ENCODE data around the gene AKT3.

DNA sequence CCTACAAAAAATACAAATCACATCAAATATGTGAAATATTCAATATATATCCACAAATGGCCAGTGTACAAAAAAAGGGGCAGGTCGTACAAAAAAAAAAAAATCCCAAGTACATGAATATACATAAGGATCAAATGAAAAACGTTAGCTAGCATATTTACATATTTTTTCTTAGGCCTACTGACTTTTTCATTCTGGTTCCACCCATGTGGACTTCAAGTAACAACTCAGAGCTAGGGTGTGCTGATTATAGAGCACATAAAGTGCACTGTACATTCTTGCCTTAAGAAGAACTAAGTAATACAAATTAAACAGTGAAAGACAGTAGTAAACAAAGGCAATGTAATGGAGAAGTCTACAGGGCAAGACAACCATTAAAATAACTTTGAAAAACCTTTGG, 297.0 kb downstream of the AKT3 start:
- TF ChIP-seq, protein P1, sequence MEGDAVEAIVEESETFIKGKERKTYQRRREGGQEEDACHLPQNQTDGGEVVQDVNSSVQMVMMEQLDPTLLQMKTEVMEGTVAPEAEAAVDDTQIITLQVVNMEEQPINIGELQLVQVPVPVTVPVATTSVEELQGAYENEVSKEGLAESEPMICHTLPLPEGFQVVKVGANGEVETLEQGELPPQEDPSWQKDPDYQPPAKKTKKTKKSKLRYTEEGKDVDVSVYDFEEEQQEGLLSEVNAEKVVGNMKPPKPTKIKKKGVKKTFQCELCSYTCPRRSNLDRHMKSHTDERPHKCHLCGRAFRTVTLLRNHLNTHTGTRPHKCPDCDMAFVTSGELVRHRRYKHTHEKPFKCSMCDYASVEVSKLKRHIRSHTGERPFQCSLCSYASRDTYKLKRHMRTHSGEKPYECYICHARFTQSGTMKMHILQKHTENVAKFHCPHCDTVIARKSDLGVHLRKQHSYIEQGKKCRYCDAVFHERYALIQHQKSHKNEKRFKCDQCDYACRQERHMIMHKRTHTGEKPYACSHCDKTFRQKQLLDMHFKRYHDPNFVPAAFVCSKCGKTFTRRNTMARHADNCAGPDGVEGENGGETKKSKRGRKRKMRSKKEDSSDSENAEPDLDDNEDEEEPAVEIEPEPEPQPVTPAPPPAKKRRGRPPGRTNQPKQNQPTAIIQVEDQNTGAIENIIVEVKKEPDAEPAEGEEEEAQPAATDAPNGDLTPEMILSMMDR (IDR thresholded peaks at IDR 0.05): no peak
- TF ChIP-seq POLR2A (IDR thresholded peaks at IDR 0.05): no peak
- no peak for TF ChIP-seq POLR2AphosphoS5 (IDR thresholded peaks at IDR 0.05)

Data from sigmoid colon (tissue), 4 donors.